H1 (cell line): ENCODE results near the gene FAM53A. TPM values are rescaled to one million over a fixed set of nuclear protein-coding genes. Genes with fewer than 3 reads are reported as not detected.

ENCODE experiments used
- CTCF ChIA-PET: fragments of 300-600 bp; sonication (Branson Sonifier 250); formaldehyde crosslinking; loops from one replicate; lab custom pipeline; 2021; ENCODE audit not compliant: partially characterized antibody; lab: Charles Lee
- POLR2A ChIA-PET: fragments of 300-600 bp; sonication (Branson Sonifier 250); formaldehyde crosslinking; loops from one replicate; lab custom pipeline; 2021; ENCODE audit warnings: inconsistent platforms; ENCODE audit not compliant: partially characterized antibody; lab: Charles Lee
- DNase-seq, 2 experiments: peaks; one replicate each; pipeline versions ENCODE4 v3.0.0 to v3.0.0-alpha.2; 2010 to 2022; ENCODE audit warnings: low spot score in 2 of 2, low read depth in 1 of 2, mixed read lengths in 1 of 2
- FAIRE-seq: peaks from 2 replicates; lab custom pipeline; 2011; peaks lifted over from hg19 to GRCh38; lab: Jason Lieb, UNC
- H2AFZ ChIP-seq: 2 replicates; pipeline ENCODE4 v1.8.1; 2012; ENCODE audit warnings: low read length, inconsistent platforms
- H2AK5ac ChIP-seq: 2 replicates; pipeline ENCODE4 v1.6.1; 2013; ENCODE audit warnings: low read depth, low read length
- H2BK120ac ChIP-seq: replicated peaks from 2 replicates; pipeline ENCODE3; 2013; ENCODE audit warnings: low read depth, low read length, inconsistent platforms
- H2BK12ac ChIP-seq: 2 replicates; pipeline ENCODE4 v1.6.1; 2013; ENCODE audit warnings: low read depth, low read length
- H2BK15ac ChIP-seq: 2 replicates; pipeline ENCODE4 v1.6.1; 2013; ENCODE audit warnings: low read length
- H2BK20ac ChIP-seq: 2 replicates; pipeline ENCODE4 v1.6.1; 2013; ENCODE audit warnings: low read length
- H2BK5ac ChIP-seq: 2 replicates; pipeline ENCODE4 v1.6.1; 2013; ENCODE audit warnings: low read depth, low read length
- H3K14ac ChIP-seq: 2 replicates; pipeline ENCODE4 v1.6.1; 2013; ENCODE audit warnings: inconsistent platforms; ENCODE audit not compliant: insufficient read length
- H3K18ac ChIP-seq: 2 replicates; pipeline ENCODE4 v1.6.1; 2013; ENCODE audit warnings: low read length; ENCODE audit errors: extremely low read depth
- H3K23ac ChIP-seq: 2 replicates; pipeline ENCODE4 v1.6.1; 2013; ENCODE audit warnings: inconsistent platforms; ENCODE audit not compliant: insufficient read length
- H3K23me2 ChIP-seq: 2 replicates; pipeline ENCODE4 v1.6.1; 2013; ENCODE audit warnings: low read depth, low read length
- H3K27ac ChIP-seq: 2 replicates; pipeline ENCODE4 v1.6.1; 2011; ENCODE audit warnings: low read depth, low read length, inconsistent platforms
- H3K27me3 ChIP-seq, 4 experiments: replicated peaks in 1 of 4; 1 replicate in 1 of 4; 2 replicates in 3 of 4; pipeline versions ENCODE4 v1.6.1 to v1.8.1; 2011 to 2013; ENCODE audit warnings: low read length in 3 of 4, mild to moderate bottlenecking in 3 of 4, inconsistent platforms in 2 of 4, mixed read lengths in 2 of 4, moderate library complexity in 1 of 4; ENCODE audit not compliant: control insufficient read depth in 3 of 4, insufficient read depth in 3 of 4; ENCODE audit errors: extremely low read depth in 1 of 4
- H3K36me3 ChIP-seq, 4 experiments: 2 replicates each; pipeline versions ENCODE4 v1.6.1 to v1.8.1; 2011 to 2013; ENCODE audit warnings: mild to moderate bottlenecking in 4 of 4, low read length in 3 of 4, moderate library complexity in 2 of 4, control low read depth in 1 of 4, inconsistent platforms in 1 of 4; ENCODE audit not compliant: insufficient read depth in 4 of 4, control insufficient read depth in 2 of 4
- H3K4ac ChIP-seq: replicated peaks from 2 replicates; pipeline ENCODE3; 2013; ENCODE audit warnings: low read length, low read depth, mixed read lengths, inconsistent platforms; ENCODE audit not compliant: insufficient read length
- H3K4me1 ChIP-seq, 4 experiments: replicated peaks in 1 of 4; 1 replicate in 1 of 4; 2 replicates in 3 of 4; pipeline versions ENCODE4 v1.6.1 to v1.8.1; 2011 to 2013; ENCODE audit warnings: low read length in 3 of 4, inconsistent platforms in 2 of 4, mixed read lengths in 1 of 4; ENCODE audit not compliant: insufficient read depth in 4 of 4, control insufficient read depth in 3 of 4
- H3K4me2 ChIP-seq, 2 experiments: 2 replicates each; pipeline versions ENCODE4 v1.6.1 to v1.8.1; 2011 to 2013; ENCODE audit warnings: low read depth in 2 of 2, low read length in 2 of 2, control low read depth in 1 of 2, inconsistent platforms in 1 of 2, mild to moderate bottlenecking in 1 of 2; ENCODE audit not compliant: insufficient read depth in 1 of 2
- H3K4me3 ChIP-seq, 4 experiments: fragments of 200-600, 300-600 bp in 1 of 4; sonication (generic), shearing (Covaris generic), sonication (Bioruptor Twin) in 1 of 4; 2 replicates each; pipeline versions ENCODE4 v1.5.1 to v1.8.1; 2011 to 2016; ENCODE audit warnings: low read length in 4 of 4, low read depth in 3 of 4, control low read depth in 2 of 4, inconsistent platforms in 2 of 4, mild to moderate bottlenecking in 2 of 4, mixed read lengths in 1 of 4, moderate library complexity in 1 of 4; ENCODE audit not compliant: insufficient read depth in 2 of 4; ENCODE audit errors: extremely low read depth in 1 of 4
- H3K56ac ChIP-seq: replicated peaks from 2 replicates; pipeline ENCODE3; 2013; ENCODE audit warnings: low read depth, mild to moderate bottlenecking, mixed read lengths, low read length, inconsistent platforms; ENCODE audit not compliant: insufficient read length
- H3K79me1 ChIP-seq: 2 replicates; pipeline ENCODE4 v1.6.1; 2013; ENCODE audit warnings: low read depth, low read length, control low read depth
- H3K79me2 ChIP-seq, 2 experiments: 2 replicates each; pipeline versions ENCODE4 v1.6.1 to v1.8.1; 2012 to 2013; ENCODE audit warnings: low read length in 2 of 2, mild to moderate bottlenecking in 2 of 2, inconsistent platforms in 1 of 2; ENCODE audit not compliant: insufficient read depth in 2 of 2, control insufficient read depth in 1 of 2
- H3K9ac ChIP-seq, 4 experiments: replicated peaks in 1 of 4; 1 replicate in 1 of 4; 2 replicates in 3 of 4; pipeline versions ENCODE4 v1.6.1 to v1.8.1; 2011 to 2013; ENCODE audit warnings: low read depth in 3 of 4, low read length in 3 of 4, control low read depth in 2 of 4, mild to moderate bottlenecking in 2 of 4, moderate library complexity in 2 of 4, inconsistent platforms in 1 of 4; ENCODE audit errors: extremely low read depth in 1 of 4
- H3K9me3 ChIP-seq, 2 experiments: 2 replicates each; pipeline versions ENCODE4 v1.6.1 to v1.8.1; 2012 to 2013; ENCODE audit warnings: mild to moderate bottlenecking in 2 of 2, moderate library complexity in 2 of 2, control low read depth in 1 of 2, inconsistent platforms in 1 of 2, low read depth in 1 of 2, low read length in 1 of 2, mixed read lengths in 1 of 2; ENCODE audit not compliant: insufficient read depth in 2 of 2
- H4K20me1 ChIP-seq, 2 experiments: replicated peaks in 1 of 2; 2 replicates each; pipeline versions ENCODE3 to v1.8.1; 2011 to 2013; ENCODE audit warnings: inconsistent platforms in 2 of 2, low read length in 2 of 2, mild to moderate bottlenecking in 1 of 2; ENCODE audit not compliant: insufficient read depth in 2 of 2, control insufficient read depth in 1 of 2
- H4K5ac ChIP-seq: 2 replicates; pipeline ENCODE4 v1.6.1; 2013; ENCODE audit warnings: low read length, low read depth, mixed read lengths, inconsistent platforms; ENCODE audit not compliant: insufficient read length
- H4K8ac ChIP-seq: 2 replicates; pipeline ENCODE4 v1.8.0; 2013; ENCODE audit warnings: mild to moderate bottlenecking, moderate library complexity, low read length, inconsistent platforms; ENCODE audit not compliant: insufficient read depth; ENCODE audit errors: extremely low read depth
- H4K91ac ChIP-seq: replicated peaks from 2 replicates; pipeline ENCODE3; 2013; ENCODE audit warnings: low read length, mixed read lengths, inconsistent platforms; ENCODE audit not compliant: insufficient read length
- GTF2F1 ChIP-seq: IDR thresholded peaks from 2 replicates; pipeline ENCODE4 v1.6.1; 2012; ENCODE audit warnings: low read depth, low read length, improper control_type of control experiment, borderline replicate concordance
- WGBS, 2 experiments: shearing (Covaris generic) in 1 of 2; methylation state at CpG; one replicate each; pipeline versions ENCODE4 v1.1.6 to v1.1.7; 2013 to 2015; ENCODE audit warnings: low lambda C conversion rate in 2 of 2, mixed read lengths in 2 of 2, inconsistent platforms in 1 of 2, low coverage in 1 of 2, missing lambda C conversion rate in 1 of 2; ENCODE audit not compliant: insufficient replicate concordance in 2 of 2, insufficient coverage in 1 of 2, insufficient read length in 1 of 2; ENCODE audit errors: extremely low coverage in 1 of 2, missing lambda C conversion rate in 1 of 2; 5-methylcytosine and 5-hydroxymethylcytosine counted together
- polyA plus RNA-seq, 7 experiments: library from polyadenylated mRNA; depleted of rRNA in 3 of 7; stranded (reverse) in 5 of 7; unstranded in 2 of 7; fragments of >200 nt in 5 of 7; fragments of 200-250 nt in 2 of 7; gene quantifications; 1 replicate in 5 of 7; 2 replicates in 1 of 7; 4 replicates in 1 of 7; pipeline versions ENCODE4 v1.2.1 to v1.2.3, GENCODE V29; 2011 to 2013; ENCODE audit warnings: missing spikeins in 2 of 7, mixed read lengths in 2 of 7
- total RNA-seq: library from RNA; stranded (reverse); fragmentation: NEBNext Ultra II Directional; extraction: Animal tissue kit (Norgen Biotek cat#: 25700); gene quantifications from 2 replicates; pipeline ENCODE4 v1.2.1, GENCODE V29; 2021

FAM53A gene
- total and polyA plus RNA-seq, 2 of the 8 experiments (the other 6 are each of a cell fraction or from before 2014, with no cell fraction given): 1.9 to 2.0 TPM

GRCh38 chr4:1718095-1718850, 34.2 kb upstream of the FAM53A start:
- Histone ChIP-seq H3K14ac (no peak overlapping the region), H2BK15ac (no peak overlapping the region), H3K56ac (no peak overlapping the region), H3K23ac (no peak overlapping the region), H4K91ac (no peak overlapping the region), H3K9ac (no peak overlapping the region; a peak in 1 of 7 replicates), H3K9me3 (no peaks in the 10 kb centered on the region), H3K4me1 (peaks cover 0 to 27% (median 14%) of the 10 kb centered on the region in 4 experiments; a peak in 6 of 7 replicates), H3K18ac (no peak overlapping the region), H3K79me1 (peaks cover 19% of the 10 kb centered on the region), H4K20me1 (peaks cover 4 to 21% of the 10 kb centered on the region in 2 experiments), H3K27ac (no peak overlapping the region), H2BK120ac (no peak overlapping the region), H4K8ac (no peak overlapping the region), H2BK20ac (no peak overlapping the region), H2AFZ (no peak overlapping the region), H3K27me3 (no peaks in the 10 kb centered on the region), H3K23me2 (peaks cover 12% of the 10 kb centered on the region), H3K4me3 (no peak overlapping the region), H4K5ac (no peak overlapping the region), H3K4ac (no peak overlapping the region), H3K4me2 (no peak overlapping the region), H3K36me3 (peaks cover 3 to 10% (median 5%) of the 10 kb centered on the region in 4 experiments; a peak in 7 of 8 replicates), H2AK5ac (no peak overlapping the region), H2BK5ac (no peak overlapping the region), H3K79me2 (peaks cover 6 to 27% of the 10 kb centered on the region in 2 experiments; a peak in 3 of 4 replicates), H2BK12ac (no peak overlapping the region)
- no peak for DNase-seq
- ChIA-PET POLR2A (interaction anchor here (1.1 to 8.8 kb wide), 3 partner anchors 7 to 84 kb away, joined by 3 to 100 read pairs (median 3); partner anchors contain the start of gene SLBP), CTCF (interaction anchor here (1.1 to 18.6 kb wide), 5 partner anchors 9 to 136 kb away, joined by 3 to 326 read pairs (median 5); no protein-coding TSS in a partner anchor)
- no peak for FAIRE-seq
- WGBS, 2 experiments: 93% methylated on average over 29 of the region's 31 CpGs; no CpG with 5 or more reads in 1 of the 2 experiments
- no peak for TF ChIP-seq GTF2F1
